GM18526 (cell line): ENCODE results near the gene MAPRE3.

ENCODE experiments used
- POLR2A ChIP-seq: IDR thresholded peaks from 3 replicates; pipeline ENCODE4 v1.6.1; 2011; ENCODE audit not compliant: insufficient read length; ENCODE audit errors: extremely low read depth

Gene MAPRE3

DNA sequence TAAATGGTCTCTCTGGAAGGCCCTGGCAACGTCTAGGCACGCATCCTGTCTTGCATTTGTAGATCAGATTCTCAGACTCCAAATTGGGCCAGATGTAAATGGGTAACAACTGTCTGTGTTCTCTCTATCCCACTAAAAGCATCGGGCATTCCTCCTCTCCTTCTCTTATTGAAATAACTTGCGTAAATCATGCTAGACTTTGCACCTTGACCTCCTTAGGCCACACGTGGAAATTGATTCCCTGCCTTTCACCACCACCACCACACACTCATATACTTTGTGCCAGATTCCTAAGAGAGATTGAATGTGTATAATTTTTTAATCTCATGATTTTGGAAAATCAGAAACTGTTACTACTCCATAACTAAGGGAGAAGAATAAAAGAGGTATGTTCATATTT, 21.3 kb downstream of the MAPRE3 start:
- TF ChIP-seq POLR2A: no peak

DNA sequence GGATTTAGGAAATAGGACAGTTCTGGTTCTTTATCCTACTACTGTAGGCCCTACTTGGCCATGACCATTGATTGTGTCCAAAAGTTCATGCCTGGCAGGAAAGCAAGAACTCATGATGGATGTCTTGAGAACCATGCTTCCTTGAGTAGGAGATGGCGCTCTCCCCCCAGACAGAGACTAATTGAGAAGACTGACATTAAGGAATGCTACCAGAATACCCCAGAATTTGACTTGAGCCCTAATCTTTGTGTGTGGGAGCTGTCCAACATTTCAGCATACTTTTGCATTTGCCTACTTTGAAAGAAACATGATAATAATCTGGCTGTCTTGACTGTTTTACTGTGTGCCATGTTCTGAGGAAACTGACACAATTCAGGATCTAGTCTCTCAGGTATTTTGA, 23.3 kb downstream of the MAPRE3 start:
- TF ChIP-seq POLR2A: no peak

DNA sequence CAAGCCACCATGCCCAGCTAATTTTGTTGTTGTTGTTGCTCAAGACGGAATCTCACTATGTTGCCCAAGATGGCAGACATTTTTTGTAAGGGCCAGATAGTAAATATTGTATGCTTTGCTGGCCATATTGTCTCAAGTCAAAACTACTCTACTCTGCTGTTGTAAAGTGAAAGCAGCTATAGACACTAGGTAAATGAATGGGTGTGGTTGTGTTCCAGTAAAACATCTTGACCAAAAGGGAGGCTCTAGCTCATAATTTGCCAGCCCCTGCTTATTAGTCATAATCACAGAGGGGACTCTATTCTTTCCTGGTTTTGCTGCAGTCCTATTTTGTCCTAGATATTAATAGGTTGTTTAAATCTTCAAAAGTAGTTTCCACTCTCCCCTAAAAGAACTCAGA, 24.5 kb downstream of the MAPRE3 start:
- TF ChIP-seq POLR2A: no peak

DNA sequence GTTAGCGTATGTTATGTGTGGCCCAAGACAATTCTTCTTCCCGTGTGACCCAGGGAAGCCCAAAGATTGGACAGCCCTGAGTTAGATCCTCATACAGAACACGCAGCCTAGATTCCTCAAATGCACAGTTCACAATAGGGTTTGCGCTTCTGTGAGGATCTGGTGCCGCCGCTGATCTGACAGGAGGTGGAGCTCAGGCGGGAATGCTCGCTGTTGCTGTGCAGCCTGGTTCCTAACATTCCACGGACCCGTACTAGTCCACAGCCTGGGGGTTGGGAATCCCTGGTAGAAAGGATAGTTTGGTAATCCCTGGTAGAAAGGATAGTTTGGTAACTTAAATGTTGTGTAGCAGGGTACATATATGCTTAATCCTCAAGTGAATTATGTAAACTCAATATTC, 27.0 kb downstream of the MAPRE3 start:
- no peak for TF ChIP-seq POLR2A

DNA sequence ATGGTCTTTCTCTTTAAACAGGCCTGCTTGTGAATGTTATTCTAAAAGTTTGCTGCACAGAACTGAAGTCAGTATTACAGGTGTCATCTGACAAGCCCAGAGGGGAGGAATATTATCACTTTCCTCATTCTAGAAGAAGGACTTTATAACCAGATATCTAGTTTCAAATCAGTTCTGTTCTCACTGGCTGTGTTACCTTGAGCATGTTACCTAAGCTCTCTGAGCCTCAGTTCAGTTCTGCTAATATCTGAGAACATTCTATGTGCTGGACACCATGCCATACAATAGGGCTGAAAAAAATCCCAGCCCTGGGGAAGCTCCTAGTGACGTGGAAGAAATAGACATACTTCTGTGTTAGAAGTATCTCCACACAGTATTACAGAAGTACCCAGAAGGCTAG, 27.9 kb downstream of the MAPRE3 start:
- no peak for TF ChIP-seq POLR2A

DNA sequence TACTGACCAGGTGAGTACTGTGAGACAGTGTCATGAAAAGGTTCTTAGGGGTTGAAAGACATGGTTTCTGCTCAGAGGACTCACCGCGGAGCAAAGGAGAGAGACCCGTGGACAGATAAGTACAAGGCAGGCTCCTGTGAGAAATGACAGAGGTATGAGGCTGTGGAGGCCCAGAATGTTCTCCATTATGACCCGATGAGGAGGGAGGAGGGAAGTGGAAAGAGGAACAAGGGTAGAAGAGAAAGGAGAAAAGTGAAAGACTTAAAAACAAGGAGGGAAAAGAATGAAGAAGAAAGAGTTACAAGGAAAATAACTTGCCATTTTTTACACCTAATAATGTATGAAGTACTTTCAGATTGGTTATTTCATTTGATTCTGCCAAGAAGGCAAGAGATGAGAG, 29.8 kb downstream of the MAPRE3 start:
- no peak for TF ChIP-seq POLR2A

DNA sequence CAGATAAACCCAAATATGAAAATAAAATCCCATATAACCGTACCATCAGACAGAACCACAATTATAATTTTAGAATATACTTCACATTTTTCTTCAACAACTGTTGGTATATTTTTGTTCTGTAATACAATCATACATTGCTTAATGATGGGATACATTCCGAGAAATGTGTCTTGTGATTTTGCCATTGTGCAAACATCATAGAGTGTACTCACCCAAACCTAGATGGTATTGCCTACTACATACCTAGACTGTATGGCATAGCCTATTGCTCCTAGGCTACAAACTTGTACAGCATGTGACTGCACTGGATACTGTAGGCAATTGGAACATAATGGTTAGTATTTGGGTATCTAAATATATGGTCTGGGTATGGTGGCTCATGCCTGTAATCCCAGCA, 30.6 kb downstream of the MAPRE3 start:
- TF ChIP-seq POLR2A: no peak

DNA sequence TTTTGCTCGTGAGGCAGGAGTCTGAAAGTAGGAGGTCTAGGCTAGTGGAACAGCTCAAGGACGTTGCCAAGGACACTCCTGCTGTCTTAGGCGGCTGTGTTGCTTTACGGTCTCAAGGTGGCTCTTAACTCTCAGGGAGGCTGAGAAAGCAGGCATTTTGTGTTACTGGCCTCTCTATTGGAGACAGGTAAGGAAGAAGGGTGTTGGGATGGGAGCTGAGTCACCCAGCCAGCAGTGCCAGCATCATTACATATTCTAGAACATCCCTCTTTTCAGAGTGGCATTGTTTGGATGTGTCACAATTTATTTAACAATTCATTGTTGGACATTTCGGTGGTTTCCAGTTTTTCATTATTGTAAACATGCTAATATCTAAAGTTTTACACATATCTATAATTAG, 31.5 kb downstream of the MAPRE3 start:
- no peak for TF ChIP-seq POLR2A

DNA sequence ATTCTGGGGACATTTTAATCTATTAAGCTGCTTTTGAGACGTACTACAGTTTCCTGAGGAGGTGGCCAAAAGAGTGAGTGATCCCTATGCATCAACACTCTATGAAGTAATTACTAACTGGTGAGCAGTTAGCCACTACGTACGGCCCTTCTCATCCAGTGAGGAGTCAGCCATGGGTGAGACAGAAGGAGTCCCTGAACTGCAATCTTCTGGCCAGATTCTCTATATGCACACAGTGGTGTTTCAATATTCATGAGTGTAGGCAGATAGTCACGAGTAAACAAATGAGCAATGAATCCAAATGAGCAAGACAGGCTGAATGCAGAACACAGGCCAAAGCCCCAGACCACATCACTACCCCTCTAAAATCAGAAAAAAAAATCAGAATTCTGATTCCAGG, 32.6 kb downstream of the MAPRE3 start:
- no peak for TF ChIP-seq POLR2A

DNA sequence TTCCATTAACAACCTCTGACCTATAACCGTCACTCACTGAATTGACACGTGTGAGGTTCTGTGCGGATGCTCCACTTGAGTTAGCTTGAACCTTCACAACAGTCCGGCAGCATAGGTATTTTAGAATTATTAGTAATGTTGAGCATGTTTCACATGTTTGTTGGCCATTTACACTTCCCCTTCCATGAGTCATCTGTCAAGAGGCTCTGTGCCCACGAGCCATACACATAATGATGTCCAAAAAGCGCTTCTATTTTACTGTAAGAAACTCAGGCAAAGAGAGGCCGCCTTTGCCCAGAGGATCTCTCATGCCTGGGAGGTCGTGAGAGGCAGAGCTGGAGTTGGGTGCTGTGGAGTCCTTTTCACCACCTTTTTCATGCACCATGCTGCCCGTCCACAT, 33.4 kb downstream of the MAPRE3 start:
- no peak for TF ChIP-seq POLR2A

DNA sequence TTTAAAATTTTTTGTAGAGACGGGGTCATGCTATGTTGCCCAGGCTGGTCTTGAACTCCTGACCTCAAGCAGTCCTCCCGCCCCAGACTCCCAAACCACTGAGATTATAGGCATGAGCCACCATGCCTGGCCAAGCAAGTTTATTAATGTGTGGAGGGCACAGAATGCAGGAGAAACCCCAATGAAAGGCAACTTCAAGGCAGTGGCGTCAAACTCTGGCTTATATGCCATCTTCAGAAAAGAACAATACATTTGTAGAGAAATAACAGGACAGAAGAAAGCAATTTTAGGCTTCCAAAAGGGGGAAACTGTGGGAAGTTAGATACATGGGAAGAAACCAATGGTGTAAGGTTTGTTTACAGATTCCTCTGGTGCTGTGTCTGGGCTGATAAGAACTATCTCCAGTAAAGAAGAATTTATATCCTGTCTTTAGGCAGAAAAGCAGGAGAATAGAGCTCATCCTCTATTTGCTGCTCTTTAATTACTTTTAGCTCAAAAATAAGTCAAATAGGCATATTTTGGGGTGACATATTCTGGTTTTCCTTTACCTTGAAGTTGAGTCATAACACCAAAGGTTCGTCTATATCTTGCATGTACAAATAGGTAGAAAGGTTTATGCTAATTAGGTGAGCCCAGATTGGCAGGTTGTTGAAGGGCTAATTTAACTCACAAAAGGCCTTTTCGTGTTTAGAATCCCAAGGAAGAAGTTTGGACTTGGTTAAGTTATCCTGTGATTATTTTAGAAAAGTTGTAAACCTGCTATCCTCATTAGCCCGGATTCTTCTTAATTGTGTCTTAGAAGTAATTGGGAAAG, 36.4 kb downstream of the MAPRE3 start:
- TF ChIP-seq POLR2A: no peak

DNA sequence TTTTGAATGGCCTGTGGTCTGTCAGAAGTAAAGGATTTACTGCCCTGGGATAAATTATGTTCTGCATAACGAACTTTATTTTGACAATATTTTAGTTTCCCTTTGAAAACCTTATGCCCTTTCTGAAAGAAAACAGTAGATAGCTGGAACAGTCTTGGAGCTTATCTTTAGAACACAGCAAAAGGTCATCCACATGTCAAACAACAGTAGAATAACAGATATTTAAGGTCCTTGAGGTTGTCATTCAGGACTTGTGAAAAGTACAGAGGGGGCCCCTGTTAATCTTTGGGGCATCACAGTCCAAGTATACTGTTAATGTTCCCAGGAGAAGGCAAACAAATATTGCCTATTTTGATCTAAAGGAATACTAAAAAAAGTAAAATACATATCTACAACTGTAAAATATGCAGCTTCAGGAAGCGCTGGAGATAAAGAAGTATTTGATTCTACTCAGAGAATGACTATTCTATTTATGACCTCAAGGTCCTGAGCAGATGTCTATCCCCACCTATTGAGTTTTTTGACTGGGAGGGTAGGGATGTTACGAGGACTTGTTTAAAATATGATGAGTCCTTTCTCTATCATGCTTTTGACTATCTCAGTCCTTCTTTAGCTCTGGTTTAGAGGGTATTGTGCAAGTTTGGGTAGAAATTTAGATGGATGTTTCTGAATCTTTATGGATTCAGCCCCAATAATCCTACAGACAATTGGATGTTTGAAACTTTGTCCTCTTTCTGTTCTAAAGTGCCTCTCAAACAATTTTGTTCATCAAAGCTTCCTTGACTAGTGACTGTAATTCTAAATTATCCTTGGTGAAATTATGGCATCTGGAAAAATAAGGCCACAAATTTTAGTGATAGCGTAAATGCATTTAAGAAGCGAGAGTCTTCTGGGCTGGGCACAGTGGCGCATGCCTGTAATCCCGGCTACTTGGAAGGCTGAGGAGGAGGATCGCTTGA, 37.3 kb downstream of the MAPRE3 start:
- no peak for TF ChIP-seq POLR2A

DNA sequence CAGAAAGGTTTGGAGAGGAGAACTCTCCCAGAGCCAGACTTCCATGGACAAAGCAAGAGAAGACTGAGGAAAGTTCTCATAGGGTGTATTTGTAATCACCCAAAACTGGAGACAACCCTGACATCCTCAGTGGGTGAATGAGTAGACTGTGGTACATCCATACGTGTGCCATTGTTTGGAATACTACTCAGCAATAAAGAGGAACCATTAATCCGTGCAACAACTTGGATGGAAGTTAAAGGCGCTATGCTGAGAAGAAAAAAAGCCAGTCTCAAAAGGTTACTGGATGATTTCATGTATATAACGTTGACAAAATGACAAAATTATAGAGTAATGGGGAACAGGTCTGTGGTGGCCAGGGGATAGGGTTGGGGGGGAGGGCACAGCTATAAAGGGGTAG, 38.2 kb downstream of the MAPRE3 start:
- no peak for TF ChIP-seq POLR2A

DNA sequence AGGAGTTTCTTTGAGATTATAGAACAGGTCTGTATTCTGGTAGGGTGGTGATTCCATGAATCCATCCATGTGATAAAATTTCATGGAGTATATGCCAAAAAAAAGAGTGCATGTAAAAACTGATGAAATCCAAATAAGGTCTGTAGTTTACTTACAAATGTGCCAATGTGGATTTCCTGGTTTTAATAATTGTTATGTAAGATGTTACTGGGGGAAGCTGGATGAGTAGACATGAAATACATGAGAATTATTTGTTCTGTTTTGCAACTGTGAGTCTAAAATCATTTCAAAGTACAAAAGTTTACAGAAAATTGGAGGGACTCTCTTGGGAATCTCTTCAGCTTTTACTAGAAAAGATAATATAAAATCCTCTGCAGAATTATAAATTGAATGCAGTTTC, 38.6 kb downstream of the MAPRE3 start:
- TF ChIP-seq POLR2A: no peak

DNA sequence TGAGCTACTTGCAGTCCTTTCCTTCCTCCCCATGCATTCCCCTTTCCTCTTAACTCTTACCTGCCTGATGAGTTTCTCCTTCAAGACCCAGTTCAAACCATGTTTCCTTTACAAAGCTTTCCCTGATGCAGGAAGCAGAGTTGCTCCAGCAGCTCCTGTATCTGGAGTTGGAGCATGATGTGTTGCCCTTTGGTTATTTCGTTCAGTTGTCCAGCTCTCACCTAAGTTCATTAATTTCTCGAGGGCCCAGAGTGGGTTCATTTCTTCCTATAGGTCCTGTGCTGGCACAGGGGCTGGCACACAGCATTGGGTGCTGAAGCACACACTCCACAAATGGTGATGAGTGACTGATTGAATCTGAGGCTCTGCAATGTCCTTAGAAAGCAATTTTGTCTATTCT, 39.3 kb downstream of the MAPRE3 start:
- TF ChIP-seq POLR2A: no peak

DNA sequence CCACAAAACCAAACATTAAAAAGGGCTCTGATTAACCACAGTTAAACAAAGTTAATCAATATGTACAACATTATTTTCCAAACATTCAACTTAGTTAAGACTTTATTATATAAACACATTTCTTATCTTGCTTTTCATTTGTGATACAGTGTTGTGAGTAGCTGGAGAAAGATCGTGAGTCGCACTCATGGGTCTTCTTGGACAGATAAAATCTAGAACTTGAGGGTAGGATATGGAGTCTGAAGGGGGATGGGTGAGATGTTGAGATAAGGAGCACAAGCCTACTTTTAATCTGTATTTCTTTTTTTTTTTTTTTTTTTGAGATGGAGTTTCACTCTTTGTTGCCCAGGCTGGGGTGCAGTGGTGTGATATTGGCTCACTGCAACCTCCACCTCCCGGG, 39.7 kb downstream of the MAPRE3 start:
- no peak for TF ChIP-seq POLR2A
